ENCODE measurements around the gene TNFRSF25. TPM values are rescaled to one million over a fixed set of nuclear protein-coding genes. Genes with fewer than 3 reads are reported as not detected.

Gene TNFRSF25
- total RNA-seq, 4 donors from 2014 or later: 1.0 to 4.2 (median 2.7) TPM

DNA sequence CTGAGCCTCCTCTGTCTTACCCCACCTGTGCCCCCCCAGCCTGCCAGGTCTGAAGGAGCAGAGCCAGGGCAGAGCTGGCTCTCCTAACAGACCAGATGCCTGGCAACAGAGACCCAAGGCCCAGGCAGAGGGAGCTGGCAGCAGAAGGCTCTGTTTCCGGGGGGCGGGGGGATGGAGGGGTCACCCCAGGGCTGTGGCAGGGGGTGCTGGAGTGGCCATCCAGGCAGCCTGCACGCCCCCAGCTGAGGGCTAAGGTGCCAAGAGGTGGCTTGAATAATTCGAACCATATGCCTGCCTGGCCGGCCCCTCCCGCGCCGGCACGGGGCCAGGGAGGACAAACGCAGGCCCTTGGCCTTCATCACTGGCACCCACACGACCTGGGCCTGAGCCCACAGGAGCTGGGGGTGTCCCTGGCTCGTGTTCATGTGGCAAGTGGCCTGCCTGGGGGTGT, 41.5 kb upstream of the TNFRSF25 start:
- H3K27me3 ChIP-seq: no peaks in the 10 kb centered on the region
- no peaks in the 10 kb centered on the region for H3K36me3 ChIP-seq
- no peak overlapping the region for H3K27ac ChIP-seq
- DNase-seq: no peak
- no peak for ATAC-seq
- H3K9me3 ChIP-seq: no peaks in the 10 kb centered on the region
- in situ Hi-C loops (cut with MboI; ENCODE audit: low sequenced_read_pairs in 4 of 4) (no loop called here), intact Hi-C loops (cut with DNase I; ENCODE audit: low total_unique reads) (no loop called here)
- no peak for TF ChIP-seq POLR2A (IDR thresholded peaks at IDR 0.05)
- TF ChIP-seq, protein P1, sequence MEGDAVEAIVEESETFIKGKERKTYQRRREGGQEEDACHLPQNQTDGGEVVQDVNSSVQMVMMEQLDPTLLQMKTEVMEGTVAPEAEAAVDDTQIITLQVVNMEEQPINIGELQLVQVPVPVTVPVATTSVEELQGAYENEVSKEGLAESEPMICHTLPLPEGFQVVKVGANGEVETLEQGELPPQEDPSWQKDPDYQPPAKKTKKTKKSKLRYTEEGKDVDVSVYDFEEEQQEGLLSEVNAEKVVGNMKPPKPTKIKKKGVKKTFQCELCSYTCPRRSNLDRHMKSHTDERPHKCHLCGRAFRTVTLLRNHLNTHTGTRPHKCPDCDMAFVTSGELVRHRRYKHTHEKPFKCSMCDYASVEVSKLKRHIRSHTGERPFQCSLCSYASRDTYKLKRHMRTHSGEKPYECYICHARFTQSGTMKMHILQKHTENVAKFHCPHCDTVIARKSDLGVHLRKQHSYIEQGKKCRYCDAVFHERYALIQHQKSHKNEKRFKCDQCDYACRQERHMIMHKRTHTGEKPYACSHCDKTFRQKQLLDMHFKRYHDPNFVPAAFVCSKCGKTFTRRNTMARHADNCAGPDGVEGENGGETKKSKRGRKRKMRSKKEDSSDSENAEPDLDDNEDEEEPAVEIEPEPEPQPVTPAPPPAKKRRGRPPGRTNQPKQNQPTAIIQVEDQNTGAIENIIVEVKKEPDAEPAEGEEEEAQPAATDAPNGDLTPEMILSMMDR (IDR thresholded peaks at IDR 0.05 in 4 of 5, conservative IDR thresholded peaks at IDR 0.05 in 1 of 5): no peak
- no peak overlapping the region for H3K4me3 ChIP-seq
- peaks cover under 1 to 4% of the 10 kb centered on the region in 2 donors for H3K4me1 ChIP-seq

DNA sequence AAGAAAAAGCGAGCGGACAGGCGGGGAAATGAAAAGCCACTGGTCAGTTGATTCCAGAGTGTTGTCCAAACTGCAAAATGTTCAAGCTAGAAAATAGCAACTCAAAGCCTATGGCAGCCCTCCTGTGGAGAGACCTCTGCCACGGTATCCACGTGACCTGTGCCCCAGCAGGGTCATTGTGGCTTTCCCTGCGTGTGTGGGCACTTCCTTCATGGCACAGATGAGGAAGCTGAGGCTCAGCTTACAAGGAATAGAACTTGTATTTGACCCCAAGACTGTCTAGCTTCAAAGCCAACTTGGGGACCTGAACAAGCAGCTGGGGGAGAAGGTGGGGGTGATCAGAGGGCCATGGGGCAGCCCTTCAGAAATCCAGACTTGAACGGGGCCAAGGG, 41.1 kb upstream of the TNFRSF25 start:
- H3K27me3 ChIP-seq: no peaks in the 10 kb centered on the region
- peak in 1 of 2 donors; percentile 31 for ATAC-seq
- H3K27ac ChIP-seq: no peak overlapping the region
- H3K9me3 ChIP-seq: no peaks in the 10 kb centered on the region
- H3K4me3 ChIP-seq: no peak overlapping the region
- in situ Hi-C loops (cut with MboI; ENCODE audit: low sequenced_read_pairs in 4 of 4) (no loop called here), intact Hi-C loops (cut with DNase I; ENCODE audit: low total_unique reads) (no loop called here)
- no peak for TF ChIP-seq POLR2A (IDR thresholded peaks at IDR 0.05)
- TF ChIP-seq, protein P1 (IDR thresholded peaks at IDR 0.05 in 4 of 5, conservative IDR thresholded peaks at IDR 0.05 in 1 of 5): no peak
- no peaks in the 10 kb centered on the region for H3K36me3 ChIP-seq
- DNase-seq: no peak
- peaks cover 5 to 8% of the 10 kb centered on the region in 2 donors for H3K4me1 ChIP-seq

DNA sequence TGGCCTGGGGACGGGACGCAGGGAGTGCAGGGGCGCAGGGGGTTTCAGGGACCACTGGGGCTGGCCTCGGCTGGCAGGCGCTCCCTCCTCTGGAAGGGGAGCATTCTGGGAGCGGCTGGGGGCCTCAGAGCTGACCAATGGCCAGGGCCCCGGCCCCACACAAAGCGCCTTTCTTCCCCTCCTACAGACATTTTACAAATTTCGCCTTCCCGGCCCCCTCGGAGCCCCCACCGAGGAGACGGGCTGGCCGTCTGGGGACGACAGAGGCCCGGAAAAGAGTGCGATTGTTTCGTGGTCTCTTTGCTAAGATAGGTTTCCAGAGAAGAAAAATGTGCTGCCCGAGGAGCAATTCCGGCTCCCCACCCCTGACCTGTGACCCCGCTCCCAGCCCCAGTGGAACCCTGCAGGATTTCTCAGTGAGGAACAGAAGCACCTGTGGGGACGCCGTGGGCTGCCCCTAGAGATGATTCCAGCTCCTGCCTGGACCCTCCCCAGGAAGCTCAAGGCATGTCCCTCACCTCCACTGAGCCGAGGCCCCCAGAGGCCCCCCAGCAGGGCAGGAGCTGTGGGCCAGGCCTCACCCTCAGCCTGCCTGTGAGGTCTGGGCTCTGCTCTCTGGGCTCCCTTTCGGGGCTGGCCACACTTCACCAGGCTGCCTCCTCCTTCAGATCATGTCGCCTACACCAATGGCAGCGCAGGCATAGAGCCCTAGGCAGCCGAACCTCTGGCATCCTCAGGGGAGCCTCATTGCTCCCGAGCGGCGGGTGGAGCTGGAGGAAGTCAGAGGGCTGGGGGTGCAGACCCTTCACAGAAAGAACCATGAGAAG, 40.5 kb upstream of the TNFRSF25 start:
- in situ Hi-C loops (cut with MboI; ENCODE audit: low sequenced_read_pairs in 4 of 4) (no loop called here), intact Hi-C loops (cut with DNase I; ENCODE audit: low total_unique reads) (no loop called here)
- Histone ChIP-seq H3K27me3 (no peaks in the 10 kb centered on the region), H3K9me3 (no peaks in the 10 kb centered on the region), H3K27ac (no peak overlapping the region), H3K4me3 (no peak overlapping the region), H3K4me1 (peaks cover 11 to 14% of the 10 kb centered on the region in 2 donors), H3K36me3 (no peaks in the 10 kb centered on the region)
- ATAC-seq (no peak), DNase-seq (no peak)
- TF ChIP-seq POLR2A (IDR thresholded peaks at IDR 0.05): no peak
- TF ChIP-seq, protein P1 (IDR thresholded peaks at IDR 0.05 in 4 of 5, conservative IDR thresholded peaks at IDR 0.05 in 1 of 5): no peak

DNA sequence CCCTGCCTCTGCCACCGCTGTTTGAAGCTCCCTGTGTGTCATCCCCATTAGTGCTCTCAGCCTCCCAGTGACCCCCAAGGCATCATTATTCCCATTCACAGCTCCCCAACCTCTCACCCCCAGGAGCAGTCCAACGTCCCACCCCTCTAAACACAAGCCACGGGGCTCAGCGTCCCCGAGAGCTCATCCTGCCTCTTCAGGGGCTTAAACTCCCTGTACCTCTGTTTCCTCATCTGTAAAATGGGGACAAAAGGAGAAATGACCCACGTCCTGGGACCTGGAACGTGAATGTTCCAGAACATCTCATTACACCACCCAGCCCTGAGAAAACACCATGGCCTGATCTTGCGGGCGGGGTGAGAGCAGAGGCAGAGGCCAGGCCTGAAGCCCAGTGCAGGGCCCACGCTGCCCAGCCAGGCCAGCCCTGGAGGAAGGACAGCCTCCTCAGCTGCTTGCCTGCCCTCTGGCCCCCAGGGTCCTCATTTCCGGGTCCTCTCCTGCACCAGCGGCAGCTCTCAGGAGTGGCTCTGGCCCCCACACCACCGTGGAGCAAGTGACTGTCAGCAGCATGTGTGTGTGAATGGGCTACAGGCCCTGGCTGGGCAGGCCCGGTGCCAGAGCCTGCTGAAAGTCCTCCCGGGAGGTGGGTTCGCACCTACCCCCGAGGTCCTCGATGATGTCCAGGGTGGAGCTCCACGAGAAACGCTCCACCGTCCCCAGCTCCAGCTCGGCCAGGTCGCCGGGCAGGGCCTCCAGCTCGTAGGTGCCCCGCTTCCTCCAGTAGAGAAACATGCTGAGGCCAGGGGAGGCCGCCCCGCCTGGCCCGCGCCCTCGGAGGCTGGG, 39.6 kb upstream of the TNFRSF25 start:
- no peak overlapping the region for H3K4me3 ChIP-seq
- H3K4me1 ChIP-seq: peaks cover 14 to 19% of the 10 kb centered on the region in 2 donors
- H3K27me3 ChIP-seq: no peaks in the 10 kb centered on the region
- no peak for TF ChIP-seq POLR2A (IDR thresholded peaks at IDR 0.05)
- TF ChIP-seq, protein P1 (IDR thresholded peaks at IDR 0.05 in 4 of 5, conservative IDR thresholded peaks at IDR 0.05 in 1 of 5): no peak
- in situ Hi-C loops (cut with MboI; ENCODE audit: low sequenced_read_pairs in 4 of 4) (no loop called here), intact Hi-C loops (cut with DNase I; ENCODE audit: low total_unique reads) (no loop called here)
- no peak overlapping the region for H3K27ac ChIP-seq
- ATAC-seq (no peak), DNase-seq (no peak)
- no peaks in the 10 kb centered on the region for H3K9me3 ChIP-seq
- no peaks in the 10 kb centered on the region for H3K36me3 ChIP-seq

All from gastrocnemius medialis (tissue), 4 donors.